ENCODE results near the gene SLC35F3. TPM values are rescaled to one million over a fixed set of nuclear protein-coding genes. Genes with fewer than 3 reads are reported as not detected.
A peak's percentile ranks its signal among the peaks of the same experiment; 100 is the strongest.

SLC35F3 gene
- total RNA-seq, 2 experiments from 2014 or later = 0.08 TPM; not detected in 1

- intact Hi-C loops (cut with DNase I, micrococcal nuclease) = no loop called here
- H3K27ac Mint-ChIP-seq = no peak overlapping the region
- Histone ChIP-seq H3K36me3 (ENCODE audit: insufficient read depth, low read length) (no peaks in the 10 kb centered on the region), H3K4me1 (ENCODE audit: insufficient read depth, low read length) (peaks cover 5% of the 10 kb centered on the region), H3K27ac (ENCODE audit: low read depth in 1 of 2, low read length in 2 of 2) (no peak overlapping the region), H3K4me3 (ENCODE audit: low read length) (no peak overlapping the region), H3K27me3 (ENCODE audit: control insufficient read depth in 1 of 2, insufficient read depth in 2 of 2, low read length in 2 of 2) (no peaks in the 10 kb centered on the region), H3K9me3 (ENCODE audit: control insufficient read depth in 1 of 2, insufficient read depth in 1 of 2, low read length in 2 of 2) (no peaks in the 10 kb centered on the region)
- POLR2A ChIA-PET = no interaction called here
- DNase-seq (peak in 2 of 14 experiments; percentile 11 to 20), ATAC-seq (ENCODE audit: poor library complexity) (no peak)
- no peaks in the 10 kb centered on the region for H3K27me3 Mint-ChIP-seq
- no peak for TF ChIP-seq CTCF (IDR thresholded peaks at IDR 0.05)
- no peaks in the 10 kb centered on the region for H3K36me3 Mint-ChIP-seq (ENCODE audit: low read depth)
- no peak overlapping the region for H3K4me3 Mint-ChIP-seq
- H3K4me1 Mint-ChIP-seq (ENCODE audit: low read depth) = peaks cover 9% of the 10 kb centered on the region
- CTCF ChIA-PET = interaction anchor here (1.0 kb wide), 1 partner anchor 11 kb away, joined by 4 read pairs; no protein-coding TSS in a partner anchor
- H3K9me3 Mint-ChIP-seq = peaks cover 4% of the 10 kb centered on the region
Measured at GRCh38 chr1:234260578-234260977, 356.1 kb downstream of the SLC35F3 start.

GRCh38 chr1:234261545-234261944, 357.1 kb downstream of the SLC35F3 start:
- Histone ChIP-seq H3K9me3 (ENCODE audit: control insufficient read depth in 1 of 2, insufficient read depth in 1 of 2, low read length in 2 of 2) (no peaks in the 10 kb centered on the region), H3K4me1 (ENCODE audit: insufficient read depth, low read length) (peaks cover 5% of the 10 kb centered on the region), H3K4me3 (ENCODE audit: low read length) (no peak overlapping the region), H3K27ac (ENCODE audit: low read depth in 1 of 2, low read length in 2 of 2) (no peak overlapping the region), H3K36me3 (ENCODE audit: insufficient read depth, low read length) (no peaks in the 10 kb centered on the region), H3K27me3 (ENCODE audit: control insufficient read depth in 1 of 2, insufficient read depth in 2 of 2, low read length in 2 of 2) (no peaks in the 10 kb centered on the region)
- Mint-ChIP-seq H3K36me3 (ENCODE audit: low read depth) (no peaks in the 10 kb centered on the region), H3K9me3 (peaks cover 4% of the 10 kb centered on the region), H3K4me1 (ENCODE audit: low read depth) (peaks cover 9% of the 10 kb centered on the region), H3K4me3 (no peak overlapping the region), H3K27ac (no peak overlapping the region), H3K27me3 (no peaks in the 10 kb centered on the region)
- CTCF ChIA-PET = no interaction called here
- DNase-seq (no peak), ATAC-seq (ENCODE audit: poor library complexity) (no peak)
- TF ChIP-seq CTCF (IDR thresholded peaks at IDR 0.05) = no peak
- POLR2A ChIA-PET = no interaction called here
- intact Hi-C loops (cut with DNase I, micrococcal nuclease) = no loop called here

- Histone ChIP-seq H3K4me1 (ENCODE audit: insufficient read depth, low read length) (peaks cover 5% of the 10 kb centered on the region), H3K4me3 (ENCODE audit: low read length) (no peak overlapping the region), H3K36me3 (ENCODE audit: insufficient read depth, low read length) (no peaks in the 10 kb centered on the region), H3K9me3 (ENCODE audit: control insufficient read depth in 1 of 2, insufficient read depth in 1 of 2, low read length in 2 of 2) (no peaks in the 10 kb centered on the region), H3K27me3 (ENCODE audit: control insufficient read depth in 1 of 2, insufficient read depth in 2 of 2, low read length in 2 of 2) (no peaks in the 10 kb centered on the region), H3K27ac (ENCODE audit: low read depth in 1 of 2, low read length in 2 of 2) (no peak overlapping the region)
- Mint-ChIP-seq H3K27ac (no peak overlapping the region), H3K27me3 (no peaks in the 10 kb centered on the region), H3K4me1 (ENCODE audit: low read depth) (peaks cover 9% of the 10 kb centered on the region), H3K9me3 (peaks cover 4% of the 10 kb centered on the region), H3K36me3 (ENCODE audit: low read depth) (no peaks in the 10 kb centered on the region), H3K4me3 (no peak overlapping the region)
- intact Hi-C loops (cut with DNase I, micrococcal nuclease) = no loop called here
- ATAC-seq (ENCODE audit: poor library complexity) = no peak
- ChIA-PET POLR2A (no interaction called here), CTCF (interaction anchor here (1.4 kb wide), 1 partner anchor 48 kb away, joined by 3 read pairs; no protein-coding TSS in a partner anchor)
- no peak for TF ChIP-seq CTCF (IDR thresholded peaks at IDR 0.05)
- DNase-seq = no peak
Measured at GRCh38 chr1:234262007-234262753, 357.7 kb downstream of the SLC35F3 start.

Data from CD4-positive, alpha-beta T cell (primary cell).